Vein endothelial cell (primary cell): ENCODE results near the gene NIPBL. TPM values are rescaled to one million over a fixed set of nuclear protein-coding genes. Genes with fewer than 3 reads are reported as not detected.

Experiments used
- total RNA-seq: library from RNA; depleted of rRNA; stranded (reverse); fragments of >200 nt; gene quantifications from 2 replicates; pipeline ENCODE4 v1.2.3, GENCODE V29; 2012

NIPBL gene, protein sequence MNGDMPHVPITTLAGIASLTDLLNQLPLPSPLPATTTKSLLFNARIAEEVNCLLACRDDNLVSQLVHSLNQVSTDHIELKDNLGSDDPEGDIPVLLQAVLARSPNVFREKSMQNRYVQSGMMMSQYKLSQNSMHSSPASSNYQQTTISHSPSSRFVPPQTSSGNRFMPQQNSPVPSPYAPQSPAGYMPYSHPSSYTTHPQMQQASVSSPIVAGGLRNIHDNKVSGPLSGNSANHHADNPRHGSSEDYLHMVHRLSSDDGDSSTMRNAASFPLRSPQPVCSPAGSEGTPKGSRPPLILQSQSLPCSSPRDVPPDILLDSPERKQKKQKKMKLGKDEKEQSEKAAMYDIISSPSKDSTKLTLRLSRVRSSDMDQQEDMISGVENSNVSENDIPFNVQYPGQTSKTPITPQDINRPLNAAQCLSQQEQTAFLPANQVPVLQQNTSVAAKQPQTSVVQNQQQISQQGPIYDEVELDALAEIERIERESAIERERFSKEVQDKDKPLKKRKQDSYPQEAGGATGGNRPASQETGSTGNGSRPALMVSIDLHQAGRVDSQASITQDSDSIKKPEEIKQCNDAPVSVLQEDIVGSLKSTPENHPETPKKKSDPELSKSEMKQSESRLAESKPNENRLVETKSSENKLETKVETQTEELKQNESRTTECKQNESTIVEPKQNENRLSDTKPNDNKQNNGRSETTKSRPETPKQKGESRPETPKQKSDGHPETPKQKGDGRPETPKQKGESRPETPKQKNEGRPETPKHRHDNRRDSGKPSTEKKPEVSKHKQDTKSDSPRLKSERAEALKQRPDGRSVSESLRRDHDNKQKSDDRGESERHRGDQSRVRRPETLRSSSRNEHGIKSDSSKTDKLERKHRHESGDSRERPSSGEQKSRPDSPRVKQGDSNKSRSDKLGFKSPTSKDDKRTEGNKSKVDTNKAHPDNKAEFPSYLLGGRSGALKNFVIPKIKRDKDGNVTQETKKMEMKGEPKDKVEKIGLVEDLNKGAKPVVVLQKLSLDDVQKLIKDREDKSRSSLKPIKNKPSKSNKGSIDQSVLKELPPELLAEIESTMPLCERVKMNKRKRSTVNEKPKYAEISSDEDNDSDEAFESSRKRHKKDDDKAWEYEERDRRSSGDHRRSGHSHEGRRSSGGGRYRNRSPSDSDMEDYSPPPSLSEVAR (N-terminal part only)
- 21.2 and 30.2 TPM in 2 replicates for total RNA-seq

DNA sequence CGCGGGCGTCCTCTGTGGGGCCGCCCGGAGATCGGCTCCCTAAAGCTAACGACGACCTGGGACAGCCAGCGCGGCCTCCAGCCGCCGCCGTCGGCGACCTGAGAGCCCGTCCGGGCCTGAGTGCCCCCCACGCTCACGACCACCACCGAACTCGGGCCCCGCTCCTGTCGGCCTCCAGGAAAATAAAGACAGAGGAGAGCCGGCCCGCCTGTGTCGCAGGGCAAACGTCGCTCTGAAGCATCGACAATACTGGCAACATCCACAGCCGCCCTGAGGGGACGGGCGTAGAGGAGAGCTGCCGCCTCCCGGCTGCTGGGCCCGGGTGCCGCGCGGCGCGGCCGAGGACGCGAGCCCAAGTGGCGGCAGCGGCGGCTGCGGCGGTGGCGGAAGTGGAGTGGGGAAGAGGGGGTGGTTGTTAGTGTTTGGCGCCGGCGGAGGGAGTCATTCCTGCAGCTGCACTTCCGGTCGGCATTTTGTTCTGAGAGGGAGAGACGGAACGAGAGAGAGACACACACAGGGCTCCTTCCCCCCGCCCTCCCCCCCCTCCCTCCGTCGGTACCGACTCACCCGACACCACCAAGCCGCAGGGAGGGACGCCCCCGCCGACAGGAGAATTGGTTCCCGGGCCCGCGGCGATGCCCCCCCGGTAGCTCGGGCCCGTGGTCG lies at the start of gene NIPBL:
TSS of gene NIPBL (plus strand) at position 471 of the 666 bp plus-strand sequence. CDS start 76,928 bp downstream, outside the sequence.

